Hindlimb muscle (tissue), 1 donor: ENCODE results near the gene AMDHD2. TPM values are rescaled to one million over a fixed set of nuclear protein-coding genes. Genes with fewer than 3 reads are reported as not detected.
"Not testable (repeated sequence)": the region's sequence is repeated elsewhere in the genome, so short reads cannot be mapped to it uniquely, and the experiment has no call there.

Source experiments
- DNase-seq: peaks from one replicate; pipeline ENCODE4 v3.0.0-alpha.2; 2013
- polyA plus RNA-seq: library from polyadenylated mRNA; unstranded; fragments of 120-200 nt; gene quantifications from one replicate; pipeline ENCODE4 v1.2.1, GENCODE V29; 2013; ENCODE audit not compliant: insufficient read length

AMDHD2 gene
- polyA plus RNA-seq, 1 donor, result 13.2 TPM

DNA sequence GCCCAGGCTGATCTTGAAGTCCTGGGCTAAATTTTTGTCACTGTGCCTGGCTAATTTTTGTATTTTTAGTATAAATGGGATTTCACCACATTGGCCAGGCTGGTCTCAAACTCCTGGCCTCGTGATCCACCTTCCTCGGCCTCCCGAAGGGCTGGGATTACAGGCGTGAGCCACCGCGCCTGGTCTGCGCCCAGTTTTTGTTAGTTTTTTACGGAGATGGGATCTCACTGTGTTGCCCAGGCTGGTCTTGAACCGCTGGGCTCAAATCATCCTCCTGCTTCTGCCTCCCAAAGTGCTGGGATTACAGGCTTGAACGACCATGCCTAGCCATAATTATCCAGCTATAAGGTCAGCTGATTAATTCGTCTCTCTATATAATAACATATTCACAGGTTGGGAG lies 13.7 kb downstream of the AMDHD2 start:
- no peak for DNase-seq

DNA sequence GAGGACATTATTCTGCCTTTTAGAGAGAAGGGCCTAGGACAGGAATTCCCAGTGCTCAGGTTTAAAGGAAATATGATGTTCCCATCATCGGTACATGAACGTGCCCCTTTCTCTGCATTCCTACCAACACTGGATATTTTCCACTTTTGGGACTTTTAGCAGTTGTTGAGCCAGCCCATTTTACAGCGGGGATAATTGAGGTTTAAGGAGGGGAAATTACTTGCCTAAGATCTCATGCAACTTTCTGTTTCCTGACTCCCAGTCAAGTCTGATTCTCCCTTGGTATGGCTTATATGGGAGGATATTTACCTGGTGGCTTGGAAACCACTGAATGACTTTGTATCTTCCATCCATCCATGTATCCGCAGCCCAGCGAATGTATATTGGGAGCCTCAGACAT lies 14.2 kb downstream of the AMDHD2 start:
- DNase-seq, result not testable (repeated sequence)

DNA sequence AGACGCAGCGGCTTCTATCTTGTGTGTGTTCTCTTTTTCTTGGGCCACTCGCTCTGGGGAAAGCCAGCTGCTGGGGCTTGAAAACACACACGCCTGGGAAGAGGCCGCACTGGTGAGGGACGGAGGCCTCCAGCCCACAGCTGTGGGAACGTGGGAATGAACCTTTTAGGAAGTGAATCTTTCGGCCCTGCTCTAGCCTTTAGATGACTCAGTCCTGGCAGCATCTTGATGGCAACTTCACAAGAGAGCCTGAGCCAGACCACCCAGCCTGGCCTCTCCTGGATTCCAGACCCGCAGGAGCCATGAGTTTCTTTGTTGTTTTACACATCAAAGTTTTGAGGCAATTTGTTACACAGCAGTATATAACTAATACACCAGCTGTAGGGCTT lies 15.4 kb downstream of the AMDHD2 start:
- no peak for DNase-seq

DNA sequence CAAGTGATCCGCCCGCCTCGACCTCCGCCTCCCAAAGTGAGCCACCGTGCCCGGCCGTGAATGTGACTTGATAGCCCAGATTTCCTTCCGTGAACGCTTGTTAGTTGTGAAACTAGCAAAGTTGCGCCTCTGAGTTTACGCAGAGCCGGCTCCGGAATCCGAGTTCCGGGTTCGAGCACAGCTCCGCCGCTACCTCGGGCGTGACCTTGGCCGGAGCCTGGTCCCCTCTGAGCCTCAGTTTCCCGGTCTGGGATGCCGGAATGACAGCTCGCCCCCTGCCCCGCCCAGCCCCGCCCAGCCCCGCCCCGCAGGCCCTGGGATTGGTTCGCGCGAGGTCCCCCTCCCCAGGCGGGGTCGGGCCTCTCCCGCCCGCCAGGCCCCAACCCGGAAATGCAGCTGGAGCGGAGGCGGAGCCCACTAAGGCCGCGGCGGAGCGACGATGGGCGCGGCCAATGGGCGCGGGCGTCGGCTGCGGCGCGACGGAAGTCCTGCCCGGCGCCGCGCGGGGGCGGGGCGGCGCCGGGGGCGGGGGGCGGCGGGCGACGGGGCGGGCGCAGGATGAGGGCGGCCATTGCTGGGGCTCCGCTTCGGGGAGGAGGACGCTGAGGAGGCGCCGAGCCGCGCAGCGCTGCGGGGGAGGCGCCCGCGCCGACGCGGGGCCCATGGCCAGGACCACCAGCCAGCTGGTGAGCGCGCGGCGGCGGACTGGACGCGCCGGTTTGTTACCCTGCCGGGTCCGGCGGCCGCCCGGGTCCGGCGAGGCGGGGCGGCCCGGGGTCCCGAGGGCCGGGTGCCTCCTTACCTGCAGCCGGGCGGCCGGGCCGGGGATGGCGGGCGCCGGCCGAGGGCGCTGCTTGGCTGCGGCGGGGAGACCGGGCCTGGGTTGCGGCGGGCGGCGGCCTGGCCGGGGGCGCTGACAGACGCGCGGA lies 17.5 kb downstream of the AMDHD2 start, which contains the start of gene PDPK1:
Gene PDPK1 (plus strand): TSS at position 571 of the 929 bp plus-strand sequence. CDS start 92 bp downstream, at position 663.
- peak; percentile 96 for DNase-seq

DNA sequence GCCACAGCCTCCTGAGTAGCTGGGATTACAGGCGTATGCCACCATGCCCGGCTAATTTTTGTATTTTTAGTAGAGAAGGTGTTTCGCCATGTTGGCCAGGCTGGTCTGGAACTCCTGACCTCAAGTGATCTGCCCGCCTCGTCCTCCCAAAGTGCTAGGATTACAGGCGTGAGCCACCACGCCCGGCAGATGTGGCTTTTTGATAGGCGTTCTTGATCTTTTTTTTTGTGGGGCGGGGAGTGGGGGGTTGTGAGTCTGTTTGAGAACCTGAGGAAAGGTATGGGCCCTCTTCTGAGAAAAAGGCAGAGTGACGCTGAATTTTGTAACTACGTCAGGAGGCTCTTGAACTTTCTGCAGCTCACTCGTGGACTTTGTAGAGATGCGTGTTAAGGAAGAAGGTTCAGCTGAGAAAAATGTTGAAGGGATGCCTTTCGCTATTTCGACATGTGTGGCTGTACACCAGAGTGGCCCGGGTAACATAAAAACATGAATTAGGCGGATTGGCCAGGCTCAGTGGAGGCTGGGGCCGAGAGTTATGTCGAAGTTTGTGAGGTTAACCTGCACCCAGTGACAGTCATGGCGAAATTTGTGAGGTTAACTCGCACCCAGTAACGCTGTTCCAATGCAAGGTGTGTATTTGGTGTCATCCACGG lies 19.1 kb downstream of the AMDHD2 start:
- not testable (repeated sequence) for DNase-seq

DNA sequence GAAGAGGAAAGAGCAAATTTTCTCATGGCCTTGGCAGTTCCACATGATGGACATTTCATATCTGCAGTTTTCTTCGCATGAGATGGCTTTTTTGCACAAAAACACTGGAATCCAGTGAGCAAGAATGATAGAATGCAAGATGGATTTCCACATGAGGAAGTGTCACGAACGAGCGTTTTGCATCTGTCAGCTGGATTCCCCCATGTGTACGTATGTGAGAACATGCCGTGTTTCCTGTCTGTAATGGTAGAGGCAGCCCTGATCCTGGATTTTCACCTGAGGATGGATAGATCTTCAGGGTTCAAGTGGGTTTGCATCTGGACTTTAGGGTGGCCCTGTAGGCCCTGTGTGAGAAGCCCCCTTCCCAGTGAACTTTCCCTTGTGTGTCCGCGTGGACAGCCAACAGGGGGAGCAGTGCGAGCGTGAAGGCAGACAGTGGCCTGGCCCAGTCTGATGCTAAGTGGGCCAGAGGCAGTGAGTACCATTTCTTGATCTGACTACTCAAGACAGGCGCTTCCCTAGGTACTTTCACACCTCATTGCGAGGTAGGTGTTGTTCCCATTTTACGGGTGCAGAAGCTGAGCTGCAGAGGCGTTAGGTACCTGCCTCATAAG lies 19.8 kb downstream of the AMDHD2 start:
- DNase-seq, result not testable (repeated sequence)

DNA sequence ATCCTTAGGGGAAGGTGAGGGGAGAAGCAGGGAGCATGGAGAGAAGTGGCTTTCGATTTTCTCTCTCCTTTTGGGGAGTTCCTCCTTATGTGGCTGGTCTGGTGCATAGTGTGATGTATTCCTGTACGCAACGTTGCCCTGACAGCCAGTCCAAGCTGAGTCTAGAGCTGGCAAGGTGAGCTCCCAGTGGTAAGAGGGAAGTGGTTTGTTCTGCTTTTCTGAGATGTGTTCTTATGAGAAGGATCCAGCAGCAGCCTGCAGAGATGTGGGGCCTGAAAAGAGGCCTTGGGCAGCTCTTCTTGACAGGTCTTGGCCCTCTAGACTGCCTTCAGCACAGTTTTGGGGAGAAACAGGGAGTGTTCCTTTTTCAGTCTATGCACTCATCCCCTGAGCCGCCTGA lies 20.7 kb downstream of the AMDHD2 start:
- DNase-seq, result not testable (repeated sequence)

DNA sequence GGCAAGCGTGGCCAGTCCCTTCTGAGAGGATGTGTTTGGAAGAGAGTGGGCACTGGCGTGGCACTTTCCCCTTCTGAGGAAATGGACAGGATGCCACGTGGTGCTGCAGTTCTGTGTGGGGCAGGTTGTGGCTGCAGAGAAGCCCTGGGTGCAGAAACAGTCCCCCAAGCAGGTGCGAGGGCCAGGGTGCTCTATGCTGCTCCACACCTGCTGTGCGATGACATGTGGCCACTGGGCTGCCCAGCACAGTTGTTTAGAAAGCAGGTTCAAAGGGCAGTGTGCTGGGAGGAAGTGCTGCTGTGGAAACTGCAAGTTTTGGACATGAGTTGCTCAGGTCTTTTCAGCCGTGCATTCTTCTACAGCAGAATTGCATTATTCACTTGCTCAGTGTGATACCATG lies 21.2 kb downstream of the AMDHD2 start:
- not testable (repeated sequence) for DNase-seq

DNA sequence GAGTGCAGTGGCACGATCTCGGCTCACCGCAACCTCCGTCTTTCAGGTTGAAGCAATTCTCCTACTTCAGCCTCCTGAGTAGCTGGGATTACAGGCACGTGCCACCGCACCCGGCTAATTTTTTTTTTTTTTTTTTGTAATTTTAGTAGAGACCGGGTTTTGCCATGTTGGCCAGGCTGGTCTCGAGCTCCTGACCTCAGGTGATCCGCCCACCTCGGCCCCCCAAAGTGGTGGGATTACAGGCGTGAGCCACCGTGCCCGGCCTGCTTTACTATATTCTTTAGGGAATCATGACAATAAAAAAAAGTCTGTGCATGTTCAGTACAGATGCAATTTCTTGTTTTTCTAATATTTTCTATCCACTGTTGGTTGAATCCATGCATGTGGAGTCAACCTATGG lies 23.6 kb downstream of the AMDHD2 start:
- not testable (repeated sequence) for DNase-seq

DNA sequence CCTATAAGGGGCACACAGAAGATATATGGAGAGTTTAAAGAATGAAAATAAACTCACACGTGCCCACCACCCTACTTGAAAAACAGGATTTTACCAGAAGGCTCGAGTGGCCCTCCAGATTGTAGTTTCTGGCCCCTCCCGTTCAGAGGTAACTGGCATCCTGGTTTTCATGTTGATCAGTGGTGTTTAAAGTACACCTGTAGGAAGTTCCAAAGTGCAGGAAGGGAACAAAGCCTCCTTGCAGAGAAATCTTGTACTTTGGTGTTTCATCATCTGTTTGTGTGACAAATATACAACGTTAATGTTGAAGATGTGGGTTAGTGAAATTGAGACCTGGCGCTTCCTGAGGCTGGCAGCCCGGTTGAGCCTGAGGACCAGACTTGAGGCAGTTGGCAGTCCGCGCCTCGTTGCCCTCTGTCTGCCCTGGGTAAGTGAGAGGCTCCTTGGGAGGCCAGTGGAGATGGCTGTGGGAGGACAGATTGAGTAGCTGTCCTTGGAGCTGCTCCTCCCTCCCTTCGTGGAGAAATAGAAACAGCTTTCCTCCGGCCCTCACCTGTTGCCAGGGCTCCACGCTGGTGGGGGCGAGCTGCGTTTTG lies 30.2 kb downstream of the AMDHD2 start:
- not testable (repeated sequence) for DNase-seq

DNA sequence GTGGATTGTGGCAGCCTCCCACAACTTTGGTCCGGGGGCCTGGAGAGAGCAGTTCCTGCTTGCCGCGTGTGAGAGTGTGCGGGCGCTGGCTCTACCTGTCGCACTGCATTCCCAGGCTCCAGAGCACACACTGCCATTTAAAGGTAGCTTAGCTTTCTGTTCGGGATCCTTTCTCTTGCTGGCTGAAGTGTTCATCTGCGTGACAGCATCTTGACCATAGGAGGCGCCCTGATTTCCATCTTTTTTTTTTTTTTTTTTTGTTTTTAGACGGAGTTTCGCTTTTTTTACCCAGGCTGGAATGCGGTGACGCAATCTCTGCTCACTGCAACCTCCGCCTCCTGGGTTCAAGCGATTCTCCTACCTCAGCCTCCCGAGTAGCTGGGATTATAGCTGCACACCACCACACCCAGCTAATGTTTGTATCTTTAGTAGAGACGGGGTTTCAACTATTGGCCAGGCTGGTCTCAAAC lies 31.3 kb downstream of the AMDHD2 start:
- not testable (repeated sequence) for DNase-seq

DNA sequence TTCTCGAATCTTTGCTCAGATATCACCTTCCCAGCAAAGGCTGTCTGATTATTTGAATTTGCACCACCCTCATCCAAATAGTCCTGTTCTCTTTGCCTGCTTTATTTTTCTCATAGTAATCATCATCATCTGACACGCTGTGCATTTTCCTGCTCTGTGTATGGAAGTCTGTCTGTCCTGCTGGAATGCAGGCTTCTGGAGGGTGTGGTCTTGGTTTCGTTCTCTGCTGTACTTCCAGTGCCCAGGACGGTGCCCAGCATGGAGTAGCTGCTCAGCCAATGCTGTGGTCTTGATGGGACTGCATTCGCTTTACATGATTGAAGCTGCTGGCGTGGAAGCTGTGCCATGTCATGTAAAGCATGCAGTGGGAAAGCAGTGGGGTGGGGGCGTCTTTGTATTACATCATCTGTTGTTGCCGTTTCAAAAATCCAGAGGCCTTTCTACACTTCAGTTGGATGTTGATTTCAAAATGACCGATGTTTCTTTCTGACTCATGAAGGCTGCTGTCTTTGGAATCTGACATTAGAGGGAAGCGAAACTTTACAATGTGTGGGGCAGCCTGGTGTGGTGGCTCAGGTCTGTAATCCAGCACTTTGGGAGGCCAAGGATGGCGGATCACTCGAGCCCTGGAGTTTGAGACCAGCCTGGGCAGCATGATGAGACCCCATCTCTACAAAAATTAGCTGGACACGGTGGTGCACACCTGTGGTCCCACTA lies 34.7 kb downstream of the AMDHD2 start:
- not testable (repeated sequence) for DNase-seq

DNA sequence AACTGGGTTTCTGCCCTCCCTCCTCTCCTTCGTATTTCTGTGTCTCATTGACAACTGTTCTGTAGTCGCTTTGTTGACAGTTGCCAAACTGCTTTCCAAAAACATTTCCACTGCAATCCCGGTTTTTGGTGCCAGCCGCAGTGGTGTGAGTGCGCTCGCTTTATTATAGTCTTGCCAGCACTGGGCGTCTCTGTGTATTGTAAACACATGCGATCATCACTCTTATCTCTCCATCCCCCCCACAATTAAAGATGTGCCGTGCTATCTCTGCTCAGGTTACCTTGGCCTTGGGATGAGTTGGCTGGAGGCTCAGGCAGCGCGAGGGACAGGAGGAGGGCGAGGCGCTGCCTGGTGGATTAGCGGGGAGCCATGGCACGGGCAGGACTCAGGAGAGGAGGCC lies 37.0 kb downstream of the AMDHD2 start:
- DNase-seq, result not testable (repeated sequence)

DNA sequence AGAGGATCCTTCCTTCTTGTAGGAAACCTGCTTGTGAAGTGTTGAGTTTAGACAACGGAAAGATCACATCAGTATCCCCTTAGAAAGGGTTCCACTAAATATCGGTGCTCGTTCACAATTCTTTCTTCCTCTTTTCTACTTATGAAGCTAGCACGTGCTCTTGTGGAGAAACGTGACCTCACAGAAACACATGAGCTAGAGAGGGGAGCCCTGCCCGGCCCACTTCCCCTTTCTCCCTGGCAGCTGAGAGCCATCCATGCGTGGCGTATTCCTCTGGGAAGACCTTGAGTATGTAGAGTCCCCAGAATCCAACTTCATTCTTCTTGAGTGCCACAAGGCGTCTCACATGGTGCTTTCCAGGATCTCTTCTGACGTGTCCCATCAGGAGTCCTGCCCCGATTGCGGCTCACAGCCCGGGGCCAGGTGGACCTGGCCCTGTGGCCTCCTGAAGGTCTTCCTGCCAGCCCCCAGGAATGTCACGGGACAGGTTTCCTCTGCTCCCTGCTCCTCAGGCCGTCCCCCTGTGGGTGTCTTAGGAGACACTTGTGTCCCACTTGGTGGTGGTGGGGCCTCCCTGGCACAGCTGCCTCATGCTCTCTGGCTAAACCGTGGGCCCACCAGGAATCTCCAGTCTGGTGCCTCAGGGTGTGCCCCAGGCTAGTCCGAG lies 40.1 kb downstream of the AMDHD2 start:
- DNase-seq, result not testable (repeated sequence)

DNA sequence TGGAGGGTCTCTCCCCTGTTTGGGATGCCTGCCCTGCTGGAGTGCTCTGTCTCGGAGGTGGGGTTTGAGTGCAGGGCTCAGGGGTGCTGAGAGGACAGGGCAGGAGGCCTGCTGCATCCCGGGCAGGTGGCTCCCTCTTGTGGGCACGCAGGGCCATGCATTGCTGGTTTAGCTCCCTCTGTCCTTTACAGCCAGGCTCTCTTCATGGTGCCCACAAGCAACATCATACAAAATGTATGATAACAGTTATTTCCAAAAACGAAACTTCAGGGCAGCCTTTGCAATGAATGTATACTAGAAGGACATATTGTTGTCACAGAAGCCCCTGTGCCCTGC lies 40.6 kb downstream of the AMDHD2 start:
- DNase-seq, result not testable (repeated sequence)

DNA sequence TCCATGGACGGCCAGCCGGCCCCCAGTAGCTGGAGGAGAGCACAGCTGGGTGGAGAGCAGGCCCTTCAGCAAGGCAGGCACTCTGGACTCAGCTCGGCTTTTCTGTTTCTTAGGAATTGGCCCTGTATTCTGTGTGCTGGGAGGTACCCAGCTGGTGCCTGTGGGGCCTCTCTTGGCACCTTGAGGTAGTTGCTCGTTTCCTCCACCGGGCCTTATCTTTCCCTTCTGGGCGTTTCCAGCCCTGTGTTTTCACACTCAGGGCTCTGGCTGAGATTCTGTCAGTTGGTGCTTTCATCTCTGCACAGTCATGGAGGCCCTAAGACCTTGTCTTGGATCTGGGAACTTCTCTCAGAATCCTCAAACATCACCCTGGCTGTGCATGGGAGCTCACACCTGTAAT lies 47.3 kb downstream of the AMDHD2 start:
- DNase-seq, result not testable (repeated sequence)

DNA sequence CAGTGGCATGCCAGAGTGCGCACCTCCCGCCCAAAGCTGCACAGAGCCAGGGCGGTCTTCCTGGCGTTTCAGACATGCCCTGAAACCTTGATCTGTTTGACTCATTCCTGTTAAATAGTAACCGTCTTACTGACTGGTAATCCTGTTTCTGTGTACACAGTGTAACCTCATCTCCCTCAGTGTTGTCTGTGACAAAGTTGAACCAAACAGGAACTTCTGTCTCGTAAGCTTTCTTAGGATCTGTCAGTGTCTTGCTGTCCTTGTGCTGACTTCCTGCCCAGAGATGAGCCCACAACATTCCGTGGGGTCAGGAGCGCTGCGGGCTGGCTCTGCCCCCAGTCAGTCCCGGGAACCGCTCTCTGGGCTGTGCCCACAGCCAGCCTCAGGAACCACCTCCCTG lies 48.4 kb downstream of the AMDHD2 start:
- not testable (repeated sequence) for DNase-seq

DNA sequence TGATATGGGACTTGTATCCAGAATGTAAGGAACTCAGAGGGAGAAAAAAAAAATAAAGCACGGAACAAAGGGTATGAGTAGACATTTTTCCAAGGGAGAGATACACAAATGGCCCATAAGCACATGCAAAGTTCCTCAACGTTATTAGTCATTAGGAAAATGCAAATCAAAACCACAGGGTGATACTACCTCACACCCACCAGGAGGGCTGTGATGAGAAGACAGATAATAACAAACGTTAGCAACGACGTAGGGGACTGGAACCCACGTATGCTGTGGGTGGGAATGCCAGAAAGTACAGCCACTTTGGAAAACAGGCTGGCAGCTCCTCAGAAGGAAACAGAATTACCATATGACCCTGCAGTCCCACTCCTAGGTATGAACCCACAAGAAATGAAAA lies 52.5 kb downstream of the AMDHD2 start:
- DNase-seq, result not testable (repeated sequence)

DNA sequence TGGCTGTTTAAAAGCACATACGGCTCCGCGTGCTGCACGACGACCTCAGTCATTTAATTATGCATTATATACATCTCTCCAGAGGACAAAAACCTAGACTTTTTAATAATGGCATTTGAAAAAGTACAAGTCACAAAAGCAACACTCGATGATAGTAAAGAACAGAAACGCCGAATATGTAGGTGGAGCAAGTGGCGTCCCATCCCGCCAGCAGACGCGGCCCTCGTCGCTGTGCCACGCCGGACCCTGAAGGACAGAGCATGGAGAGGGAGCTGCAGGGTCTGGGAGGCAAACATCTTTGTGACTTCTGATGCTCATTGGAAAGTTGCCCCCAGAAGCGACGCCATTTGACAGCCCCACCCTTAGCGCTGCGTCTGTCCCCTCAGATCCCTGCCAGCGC lies 55.7 kb downstream of the AMDHD2 start:
- DNase-seq, result not testable (repeated sequence)

DNA sequence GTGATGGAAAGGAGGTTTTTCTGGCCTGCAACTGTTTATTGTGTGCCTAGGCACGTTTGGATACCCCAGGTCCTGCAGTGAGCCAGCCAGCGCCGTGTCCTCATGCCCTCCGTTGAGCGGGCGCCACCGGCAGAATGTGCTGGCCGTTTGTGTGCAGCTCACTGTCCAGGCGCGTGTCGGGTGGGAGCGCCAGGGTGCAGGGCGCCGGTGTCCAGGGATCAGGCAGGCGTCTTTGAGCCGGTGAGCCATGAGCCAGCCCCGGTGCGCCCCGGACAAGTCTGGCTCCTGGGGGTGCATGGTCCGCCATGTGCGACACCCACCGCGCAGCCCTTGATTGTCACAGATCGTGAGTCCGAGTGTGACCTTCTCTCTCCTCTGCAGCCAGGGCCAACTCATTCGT lies 56.9 kb downstream of the AMDHD2 start:
- not testable (repeated sequence) for DNase-seq

DNA sequence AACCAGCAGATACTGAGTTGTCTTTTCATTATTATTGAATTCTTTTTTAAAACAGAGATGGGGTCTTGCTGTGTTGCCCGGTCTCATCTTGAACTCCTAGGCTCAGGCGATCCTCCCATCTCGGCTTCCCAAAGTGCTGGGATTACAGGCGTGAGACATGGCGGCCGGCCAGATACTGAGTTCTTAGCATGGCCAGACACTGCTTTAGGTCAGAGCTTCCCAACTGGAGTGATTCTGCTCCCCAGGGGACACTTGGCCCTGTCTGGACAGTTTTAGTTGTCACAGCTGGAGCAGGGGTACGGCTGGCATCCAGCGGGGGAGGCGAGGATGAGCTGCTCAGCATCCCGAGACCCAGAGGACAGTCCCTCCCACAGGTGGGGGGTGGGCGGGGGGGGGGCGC lies 58.7 kb downstream of the AMDHD2 start:
- not testable (repeated sequence) for DNase-seq
